ENCODE data around the gene HEXIM1. TPM values are rescaled to one million over a fixed set of nuclear protein-coding genes. Genes with fewer than 3 reads are reported as not detected.

HEXIM1 gene
- total RNA-seq, 2 donors from 2014 or later, result 16.4 to 31.1 TPM

GRCh38 chr17:45147581-45148182 lies 593 bp upstream of the HEXIM1 start:
- no peak for TF ChIP-seq CTCF (IDR thresholded peaks at IDR 0.05)
- Histone ChIP-seq H3K4me1 (peaks cover 0 to 56% of the 10 kb centered on the region in 2 donors), H3K27me3 (no peaks in the 10 kb centered on the region), H3K4me3 (peak overlapping the region; percentile 67 to 83), H3K36me3 (no peaks in the 10 kb centered on the region), H3K27ac (peak overlapping the region; percentile 96 to 99), H3K9me3 (no peaks in the 10 kb centered on the region)
- DNase-seq (ENCODE audit: low spot score), result peak; percentile 84

- peak; percentile 77 to 92 for TF ChIP-seq CTCF (IDR thresholded peaks at IDR 0.05)
- DNase-seq (ENCODE audit: low spot score), result peak; percentile 91
- peak overlapping the region; percentile 95 to 99 for H3K27ac ChIP-seq
- H3K36me3 ChIP-seq, result no peaks in the 10 kb centered on the region
- H3K27me3 ChIP-seq, result no peaks in the 10 kb centered on the region
- peaks cover 0 to 45% of the 10 kb centered on the region in 2 donors for H3K4me1 ChIP-seq
- H3K9me3 ChIP-seq, result no peaks in the 10 kb centered on the region
- H3K4me3 ChIP-seq, result peak overlapping the region; percentile 75 to 93
Observed at GRCh38 chr17:45149037-45149668, 878 bp downstream of the HEXIM1 start.

GRCh38 chr17:45149669-45150664 lies 1.7 kb downstream of the HEXIM1 start:
- peak overlapping the region; percentile 95 to 99 for H3K27ac ChIP-seq
- DNase-seq (ENCODE audit: low spot score), result peak; percentile 86
- H3K9me3 ChIP-seq, result no peaks in the 10 kb centered on the region
- H3K36me3 ChIP-seq, result no peaks in the 10 kb centered on the region
- TF ChIP-seq CTCF (IDR thresholded peaks at IDR 0.05), result no peak
- peak overlapping the region; percentile 75 to 93 for H3K4me3 ChIP-seq
- no peaks in the 10 kb centered on the region for H3K27me3 ChIP-seq
- peaks cover 0 to 38% of the 10 kb centered on the region in 2 donors for H3K4me1 ChIP-seq

GRCh38 chr17:45150911-45151809 lies 2.9 kb downstream of the HEXIM1 start:
- Histone ChIP-seq H3K9me3 (no peaks in the 10 kb centered on the region), H3K4me3 (peak overlapping the region; percentile 75 to 93), H3K4me1 (peaks cover 0 to 46% of the 10 kb centered on the region in 2 donors), H3K36me3 (no peaks in the 10 kb centered on the region), H3K27ac (peak overlapping the region; percentile 95 to 99), H3K27me3 (no peaks in the 10 kb centered on the region)
- TF ChIP-seq CTCF (IDR thresholded peaks at IDR 0.05), result no peak
- DNase-seq (ENCODE audit: low spot score), result no peak

GRCh38 chr17:45155029-45155428 lies 6.8 kb downstream of the HEXIM1 start:
- Histone ChIP-seq H3K9me3 (no peaks in the 10 kb centered on the region), H3K27ac (peak overlapping the region in 1 of 2 donors; percentile 48), H3K36me3 (no peaks in the 10 kb centered on the region), H3K27me3 (no peaks in the 10 kb centered on the region), H3K4me1 (peaks cover 0 to 60% of the 10 kb centered on the region in 2 donors), H3K4me3 (no peak overlapping the region)
- no peak for TF ChIP-seq CTCF (IDR thresholded peaks at IDR 0.05)
- no peak for DNase-seq (ENCODE audit: low spot score)
